Glutamatergic neuron (in vitro differentiated cells): ENCODE results near the gene CHST15. TPM values are rescaled to one million over a fixed set of nuclear protein-coding genes. Genes with fewer than 3 reads are reported as not detected.
A peak's percentile ranks its signal among the peaks of the same experiment; 100 is the strongest.

Experiments used
- DNase-seq: peaks from one replicate; pipeline ENCODE4 v3.0.0; 2022
- H3K27ac Mint-ChIP-seq: one replicate; pipeline ENCODE4 v1.8.0; 2020; ENCODE audit warnings: mild to moderate bottlenecking, mixed read lengths, inconsistent platforms; ENCODE audit not compliant: unreplicated experiment
- H3K27me3 Mint-ChIP-seq: one replicate; pipeline ENCODE4 v1.8.0; 2020; ENCODE audit warnings: mild to moderate bottlenecking, moderate library complexity, mixed read lengths, inconsistent platforms; ENCODE audit not compliant: unreplicated experiment
- H3K36me3 Mint-ChIP-seq: one replicate; pipeline ENCODE4 v1.8.0; 2020; ENCODE audit warnings: mild to moderate bottlenecking, mixed read lengths, inconsistent platforms; ENCODE audit not compliant: unreplicated experiment
- H3K4me1 Mint-ChIP-seq: one replicate; pipeline ENCODE4 v1.8.0; 2020; ENCODE audit warnings: mild to moderate bottlenecking, low read depth, mixed read lengths, inconsistent platforms; ENCODE audit not compliant: unreplicated experiment
- H3K4me3 Mint-ChIP-seq: one replicate; pipeline ENCODE4 v1.8.0; 2020; ENCODE audit warnings: mild to moderate bottlenecking, mixed read lengths, inconsistent platforms; ENCODE audit not compliant: unreplicated experiment
- H3K9me3 Mint-ChIP-seq: one replicate; pipeline ENCODE4 v1.8.0; 2020; ENCODE audit warnings: mild to moderate bottlenecking, moderate library complexity, mixed read lengths, inconsistent platforms; ENCODE audit not compliant: unreplicated experiment
- CTCF ChIP-seq: fragments of 200-600 bp; sonication (generic); IDR thresholded peaks from one replicate; pipeline ENCODE4 v1.5.0; 2021; ENCODE audit not compliant: partially characterized antibody, unreplicated experiment
- total RNA-seq: library from RNA; stranded (reverse); fragmentation: NEBNext Ultra II Directional; extraction: Animal tissue kit (Norgen Biotek cat#: 25700); gene quantifications from one replicate; pipeline ENCODE4 v1.2.1, GENCODE V29; 2021; ENCODE audit not compliant: unreplicated experiment

The CHST15 gene
- total RNA-seq, 1 donor from 2014 or later = 2.4 TPM

GRCh38 chr10:124130198-124130900 lies 37.0 kb upstream of the CHST15 start:
- Mint-ChIP-seq H3K4me3 (no peak overlapping the region), H3K36me3 (no peaks in the 10 kb centered on the region), H3K4me1 (peaks cover 16% of the 10 kb centered on the region), H3K27me3 (peaks cover 6% of the 10 kb centered on the region), H3K27ac (peak overlapping the region; percentile 26), H3K9me3 (peaks cover 3% of the 10 kb centered on the region)
- TF ChIP-seq CTCF = no peak
- DNase-seq = no peak

GRCh38 chr10:124129471-124129870 lies 36.1 kb upstream of the CHST15 start:
- Mint-ChIP-seq H3K27me3 (peaks cover 6% of the 10 kb centered on the region), H3K27ac (no peak overlapping the region), H3K4me1 (peaks cover 16% of the 10 kb centered on the region), H3K4me3 (no peak overlapping the region), H3K36me3 (no peaks in the 10 kb centered on the region), H3K9me3 (no peaks in the 10 kb centered on the region)
- no peak for DNase-seq
- TF ChIP-seq CTCF = no peak

GRCh38 chr10:124128811-124129145 lies 35.4 kb upstream of the CHST15 start:
- H3K9me3 Mint-ChIP-seq = no peaks in the 10 kb centered on the region
- no peak overlapping the region for H3K27ac Mint-ChIP-seq
- peaks cover 16% of the 10 kb centered on the region for H3K4me1 Mint-ChIP-seq
- H3K4me3 Mint-ChIP-seq = no peak overlapping the region
- no peak for TF ChIP-seq CTCF
- no peaks in the 10 kb centered on the region for H3K36me3 Mint-ChIP-seq
- peaks cover 6% of the 10 kb centered on the region for H3K27me3 Mint-ChIP-seq
- DNase-seq = no peak

GRCh38 chr10:124127965-124128810 lies 34.8 kb upstream of the CHST15 start:
- Mint-ChIP-seq H3K27me3 (peaks cover 6% of the 10 kb centered on the region), H3K27ac (no peak overlapping the region), H3K36me3 (no peaks in the 10 kb centered on the region), H3K9me3 (no peaks in the 10 kb centered on the region), H3K4me3 (no peak overlapping the region), H3K4me1 (peaks cover 16% of the 10 kb centered on the region)
- no peak for DNase-seq
- TF ChIP-seq CTCF = no peak

GRCh38 chr10:124127563-124127962 lies 34.2 kb upstream of the CHST15 start:
- Mint-ChIP-seq H3K9me3 (no peaks in the 10 kb centered on the region), H3K27ac (no peak overlapping the region), H3K4me3 (no peak overlapping the region), H3K36me3 (no peaks in the 10 kb centered on the region), H3K27me3 (peaks cover 7% of the 10 kb centered on the region), H3K4me1 (peaks cover 14% of the 10 kb centered on the region)
- no peak for DNase-seq
- no peak for TF ChIP-seq CTCF
